ENCODE results near the gene SH3PXD2A. TPM values are rescaled to one million over a fixed set of nuclear protein-coding genes. Genes with fewer than 3 reads are reported as not detected.

The SH3PXD2A gene
- total RNA-seq, 2 donors from 2014 or later = 8.7 to 13.7 TPM

GRCh38 chr10:103583871-103584215 is 271.5 kb downstream of the SH3PXD2A start:
- Mint-ChIP-seq H3K36me3 (no peaks in the 10 kb centered on the region), H3K9me3 (no peaks in the 10 kb centered on the region), H3K27ac (peak overlapping the region; percentile 66 to 91)
- no peak for DNase-seq (ENCODE audit: low spot score in 2 of 2)
- peak; percentile 17 to 21 for ATAC-seq

GRCh38 chr10:103582331-103583123 is 272.8 kb downstream of the SH3PXD2A start:
- H3K27ac Mint-ChIP-seq = no peak overlapping the region
- H3K36me3 Mint-ChIP-seq = no peaks in the 10 kb centered on the region
- no peak for ATAC-seq
- DNase-seq (ENCODE audit: low spot score in 2 of 2) = no peak
- H3K9me3 Mint-ChIP-seq = no peaks in the 10 kb centered on the region

GRCh38 chr10:103581499-103581898 is 273.9 kb downstream of the SH3PXD2A start:
- no peak for DNase-seq (ENCODE audit: low spot score in 2 of 2)
- Mint-ChIP-seq H3K27ac (no peak overlapping the region), H3K36me3 (no peaks in the 10 kb centered on the region), H3K9me3 (no peaks in the 10 kb centered on the region)
- no peak for ATAC-seq

- DNase-seq (ENCODE audit: low spot score in 2 of 2) = no peak
- no peaks in the 10 kb centered on the region for H3K36me3 Mint-ChIP-seq
- no peak overlapping the region for H3K27ac Mint-ChIP-seq
- no peak for ATAC-seq
- no peaks in the 10 kb centered on the region for H3K9me3 Mint-ChIP-seq
These were observed 274.9 kb downstream of the SH3PXD2A start for GRCh38 chr10:103580430-103580829.

GRCh38 chr10:103580011-103580410 is 275.4 kb downstream of the SH3PXD2A start:
- no peak overlapping the region for H3K27ac Mint-ChIP-seq
- H3K9me3 Mint-ChIP-seq = no peaks in the 10 kb centered on the region
- DNase-seq (ENCODE audit: low spot score in 2 of 2) (no peak), ATAC-seq (no peak)
- no peaks in the 10 kb centered on the region for H3K36me3 Mint-ChIP-seq

GRCh38 chr10:103578782-103579382 is 276.5 kb downstream of the SH3PXD2A start:
- H3K9me3 Mint-ChIP-seq = no peaks in the 10 kb centered on the region
- no peak overlapping the region for H3K27ac Mint-ChIP-seq
- ATAC-seq (no peak), DNase-seq (ENCODE audit: low spot score in 2 of 2) (no peak)
- H3K36me3 Mint-ChIP-seq = no peaks in the 10 kb centered on the region

GRCh38 chr10:103576862-103577261 is 278.5 kb downstream of the SH3PXD2A start:
- H3K9me3 Mint-ChIP-seq = no peaks in the 10 kb centered on the region
- DNase-seq (ENCODE audit: low spot score in 2 of 2) (no peak), ATAC-seq (no peak)
- no peaks in the 10 kb centered on the region for H3K36me3 Mint-ChIP-seq
- no peak overlapping the region for H3K27ac Mint-ChIP-seq

- Mint-ChIP-seq H3K9me3 (no peaks in the 10 kb centered on the region), H3K27ac (no peak overlapping the region)
- ATAC-seq = no peak
These were observed 279.3 kb downstream of the SH3PXD2A start for GRCh38 chr10:103576076-103576471.

GRCh38 chr10:103575416-103576075 is 279.8 kb downstream of the SH3PXD2A start:
- Mint-ChIP-seq H3K27ac (no peak overlapping the region), H3K9me3 (no peaks in the 10 kb centered on the region)

More at GRCh38 chr10:103576076-103576471, 279.3 kb downstream of the SH3PXD2A start:
- H3K36me3 Mint-ChIP-seq = no peaks in the 10 kb centered on the region
- no peak for DNase-seq (ENCODE audit: low spot score in 2 of 2)

GRCh38 chr10:103574097-103575061 is 281.0 kb downstream of the SH3PXD2A start:
- Mint-ChIP-seq H3K9me3 (no peaks in the 10 kb centered on the region), H3K36me3 (no peaks in the 10 kb centered on the region), H3K27ac (peak overlapping the region in 1 of 2 donors; percentile 55)
- no peak for ATAC-seq
- no peak for DNase-seq (ENCODE audit: low spot score in 2 of 2)

More at GRCh38 chr10:103575416-103576075, 279.8 kb downstream of the SH3PXD2A start:
- no peaks in the 10 kb centered on the region for H3K36me3 Mint-ChIP-seq
- DNase-seq (ENCODE audit: low spot score in 2 of 2) = no peak
- no peak for ATAC-seq

- ATAC-seq = no peak
- Mint-ChIP-seq H3K9me3 (no peaks in the 10 kb centered on the region), H3K27ac (no peak overlapping the region), H3K36me3 (no peaks in the 10 kb centered on the region)
- no peak for DNase-seq (ENCODE audit: low spot score in 2 of 2)
These were observed 282.2 kb downstream of the SH3PXD2A start for GRCh38 chr10:103573205-103573487.

- H3K9me3 Mint-ChIP-seq = no peaks in the 10 kb centered on the region
- DNase-seq (ENCODE audit: low spot score in 2 of 2) (no peak), ATAC-seq (no peak)
- no peaks in the 10 kb centered on the region for H3K36me3 Mint-ChIP-seq
- H3K27ac Mint-ChIP-seq = no peak overlapping the region
These were observed 282.8 kb downstream of the SH3PXD2A start for GRCh38 chr10:103572347-103573204.

GRCh38 chr10:103571656-103571975 is 283.8 kb downstream of the SH3PXD2A start:
- H3K9me3 Mint-ChIP-seq = no peaks in the 10 kb centered on the region
- H3K36me3 Mint-ChIP-seq = no peaks in the 10 kb centered on the region
- DNase-seq (ENCODE audit: low spot score in 2 of 2) (no peak), ATAC-seq (no peak)
- H3K27ac Mint-ChIP-seq = no peak overlapping the region

GRCh38 chr10:103570844-103571655 is 284.3 kb downstream of the SH3PXD2A start:
- no peak for DNase-seq (ENCODE audit: low spot score in 2 of 2)
- ATAC-seq = no peak
- no peaks in the 10 kb centered on the region for H3K36me3 Mint-ChIP-seq
- no peak overlapping the region for H3K27ac Mint-ChIP-seq
- no peaks in the 10 kb centered on the region for H3K9me3 Mint-ChIP-seq

- no peaks in the 10 kb centered on the region for H3K9me3 Mint-ChIP-seq
- no peak for ATAC-seq
- H3K27ac Mint-ChIP-seq = no peak overlapping the region
- H3K36me3 Mint-ChIP-seq = no peaks in the 10 kb centered on the region
- no peak for DNase-seq (ENCODE audit: low spot score in 2 of 2)
These were observed 285.5 kb downstream of the SH3PXD2A start for GRCh38 chr10:103569896-103570295.

Data from activated naive CD4-positive, alpha-beta T cell treated with anti-CD3 and anti-CD28 coated beads, Interleukin-2, amount 50 U/mL, for 72 hours (primary cell).